CD4-positive, alpha-beta T cell (primary cell): ENCODE measurements around the gene PLK2. TPM values are rescaled to one million over a fixed set of nuclear protein-coding genes. Genes with fewer than 3 reads are reported as not detected.

Source experiments
- ATAC-seq: fragments of 200-7000 bp; cut with Tn5 transposase; one replicate; pipeline ENCODE4 v1.10.0; 2022; ENCODE audit warnings: mild to moderate bottlenecking; ENCODE audit not compliant: poor library complexity
- CTCF ChIA-PET: fragments of 350-600 bp; sonication (Branson Sonifier 250); formaldehyde crosslinking; loops from one replicate; lab custom pipeline; 2021; ENCODE audit warnings: antibody characterized with exemption, inconsistent platforms; lab: Charles Lee
- POLR2A ChIA-PET: fragments of 350-600 bp; sonication (Branson Sonifier 250); formaldehyde crosslinking; loops from one replicate; lab custom pipeline; 2021; ENCODE audit warnings: antibody characterized with exemption, inconsistent platforms; lab: Charles Lee
- DNase-seq, 14 experiments: peaks; one replicate each; pipeline ENCODE4 v3.0.0-alpha.2; 2013 to 2020; ENCODE audit warnings: mixed read lengths in 2 of 14
- H3K27ac ChIP-seq, 2 donors: one replicate each; pipeline versions ENCODE4 v1.5.1 to v1.7.0; 2013; ENCODE audit warnings: low read length in 2 of 2, low read depth in 1 of 2, mild to moderate bottlenecking in 1 of 2
- H3K27me3 ChIP-seq, 2 experiments: 1 replicate in 1 of 2; 2 replicates in 1 of 2; pipeline versions ENCODE4 v1.6.1 to v1.7.0; 2013; ENCODE audit warnings: low read length in 2 of 2, control low read depth in 1 of 2, mild to moderate bottlenecking in 1 of 2, moderate library complexity in 1 of 2; ENCODE audit not compliant: insufficient read depth in 2 of 2, control insufficient read depth in 1 of 2
- H3K36me3 ChIP-seq: one replicate; pipeline ENCODE4 v1.6.1; 2013; ENCODE audit warnings: low read length, control low read depth; ENCODE audit not compliant: insufficient read depth
- H3K4me1 ChIP-seq: one replicate; pipeline ENCODE4 v1.6.1; 2013; ENCODE audit warnings: low read length, control low read depth; ENCODE audit not compliant: insufficient read depth
- H3K4me3 ChIP-seq: one replicate; pipeline ENCODE4 v1.5.1; 2013; ENCODE audit warnings: mild to moderate bottlenecking, low read length, moderate library complexity
- H3K9me3 ChIP-seq, 2 experiments: 1 replicate in 1 of 2; 2 replicates in 1 of 2; pipeline versions ENCODE4 v1.6.1 to v1.7.0; 2013; ENCODE audit warnings: low read length in 2 of 2, mild to moderate bottlenecking in 2 of 2, control low read depth in 1 of 2, moderate library complexity in 1 of 2; ENCODE audit not compliant: control insufficient read depth in 1 of 2, insufficient read depth in 1 of 2
- H3K27ac Mint-ChIP-seq: one replicate; pipeline ENCODE4 v1.8.0; 2020; ENCODE audit warnings: mixed read lengths
- H3K27me3 Mint-ChIP-seq: one replicate; pipeline ENCODE4 v1.8.0; 2021; ENCODE audit warnings: mixed read lengths
- H3K36me3 Mint-ChIP-seq: one replicate; pipeline ENCODE4 v1.8.0; 2021; ENCODE audit warnings: low read depth, mixed read lengths
- H3K4me1 Mint-ChIP-seq: one replicate; pipeline ENCODE4 v1.8.0; 2021; ENCODE audit warnings: low read depth, mixed read lengths
- H3K4me3 Mint-ChIP-seq: one replicate; pipeline ENCODE4 v1.8.0; 2020; ENCODE audit warnings: mild to moderate bottlenecking, mixed read lengths
- H3K9me3 Mint-ChIP-seq: one replicate; pipeline ENCODE4 v1.8.0; 2020; ENCODE audit warnings: mixed read lengths
- CTCF ChIP-seq: fragments of 200-600 bp; IDR thresholded peaks from one replicate; pipeline ENCODE4 v1.8.0; 2022; ENCODE audit warnings: antibody characterized with exemption, mild to moderate bottlenecking
- intact Hi-C, 2 experiments: fragments of 100-400 bp; cut with DNase I in 1 of 2; cut with micrococcal nuclease in 1 of 2; formaldehyde crosslinking; loops; one replicate each; pipeline versions ENCODE4 v1.15.1 to v1.9.0; 2023 to 2025; cut with DNase I, micrococcal nuclease
- total RNA-seq, 174 experiments: library from RNA in 2 of 174; stranded (reverse) in 2 of 174; gene quantifications; one replicate each; pipeline ENCODE4 v1.2.3 and lab custom pipeline; 2021 to 2026

Gene PLK2
- total RNA-seq, 2 experiments from 2014 or later = 57.2 to 59.7 TPM

DNA sequence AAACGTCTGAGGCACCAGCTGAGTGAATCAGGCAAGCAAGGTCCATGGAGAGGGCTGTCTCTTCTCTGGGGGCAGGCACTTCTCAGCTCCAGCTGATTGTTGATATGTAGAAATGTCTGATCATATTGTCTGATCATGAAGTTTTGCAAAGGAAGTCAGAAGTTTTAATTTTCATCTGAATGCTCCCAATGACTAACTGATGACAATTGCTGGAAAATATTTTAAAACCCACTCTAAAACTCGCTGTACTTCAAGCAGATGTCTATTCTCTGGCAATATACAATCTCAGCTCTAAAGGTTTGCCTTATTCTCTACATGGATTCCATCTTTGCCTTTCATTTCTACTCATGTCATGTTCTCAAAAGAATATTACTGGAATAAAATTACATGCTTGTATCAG lies 12.7 kb downstream of the PLK2 start:
- ATAC-seq = no peak

GRCh38 chr5:58446024-58446423 lies 13.9 kb downstream of the PLK2 start:
- CTCF ChIA-PET = interaction anchor here (1.5 kb wide), 1 partner anchor 10 kb away, joined by 6 read pairs; no protein-coding TSS in a partner anchor

More for the DNA sequence above, 12.7 kb downstream of the PLK2 start:
- DNase-seq = no peak
- H3K27me3 Mint-ChIP-seq = peaks cover 26% of the 10 kb centered on the region
- H3K4me1 ChIP-seq = no peaks in the 10 kb centered on the region
- no peak overlapping the region for H3K4me3 ChIP-seq
- H3K36me3 Mint-ChIP-seq = no peaks in the 10 kb centered on the region
- H3K4me1 Mint-ChIP-seq = no peaks in the 10 kb centered on the region
- intact Hi-C loops = no loop called here
- no peaks in the 10 kb centered on the region for H3K27me3 ChIP-seq
- H3K36me3 ChIP-seq = no peaks in the 10 kb centered on the region
- ChIA-PET POLR2A (no interaction called here), CTCF (interaction anchor here (1.5 kb wide), 2 partner anchors 9 to 12 kb away, joined by 3 to 6 read pairs; no protein-coding TSS in a partner anchor)
- H3K4me3 Mint-ChIP-seq = no peak overlapping the region
- no peak overlapping the region for H3K27ac Mint-ChIP-seq
- H3K9me3 ChIP-seq = no peaks in the 10 kb centered on the region
- H3K9me3 Mint-ChIP-seq = no peaks in the 10 kb centered on the region
- H3K27ac ChIP-seq = no peak overlapping the region
- no peak for TF ChIP-seq CTCF

GRCh38 chr5:58444805-58445204 lies 15.1 kb downstream of the PLK2 start:
- no peak overlapping the region for H3K4me3 Mint-ChIP-seq
- DNase-seq (no peak), ATAC-seq (no peak)
- no peaks in the 10 kb centered on the region for H3K36me3 ChIP-seq
- intact Hi-C loops = no loop called here
- H3K27ac ChIP-seq = no peak overlapping the region
- no peaks in the 10 kb centered on the region for H3K4me1 ChIP-seq
- CTCF ChIA-PET = no interaction called here
- TF ChIP-seq CTCF = no peak
- no peaks in the 10 kb centered on the region for H3K9me3 ChIP-seq
- H3K4me1 Mint-ChIP-seq = no peaks in the 10 kb centered on the region
- H3K36me3 Mint-ChIP-seq = no peaks in the 10 kb centered on the region
- H3K27me3 ChIP-seq = no peaks in the 10 kb centered on the region
- peaks cover 26% of the 10 kb centered on the region for H3K27me3 Mint-ChIP-seq
- H3K4me3 ChIP-seq = no peak overlapping the region
- no peaks in the 10 kb centered on the region for H3K9me3 Mint-ChIP-seq
- H3K27ac Mint-ChIP-seq = no peak overlapping the region
- POLR2A ChIA-PET = no interaction called here

More at GRCh38 chr5:58446024-58446423, 13.9 kb downstream of the PLK2 start:
- Histone ChIP-seq H3K4me3 (no peak overlapping the region), H3K36me3 (no peaks in the 10 kb centered on the region), H3K4me1 (no peaks in the 10 kb centered on the region), H3K27me3 (no peaks in the 10 kb centered on the region), H3K27ac (no peak overlapping the region), H3K9me3 (no peaks in the 10 kb centered on the region)
- Mint-ChIP-seq H3K36me3 (no peaks in the 10 kb centered on the region), H3K4me3 (no peak overlapping the region), H3K9me3 (no peaks in the 10 kb centered on the region), H3K4me1 (no peaks in the 10 kb centered on the region), H3K27me3 (peaks cover 26% of the 10 kb centered on the region), H3K27ac (no peak overlapping the region)
- ATAC-seq (no peak), DNase-seq (no peak)
- TF ChIP-seq CTCF = no peak
- intact Hi-C loops = no loop called here
- POLR2A ChIA-PET = no interaction called here
